Measurements from ENCODE around the gene MDH1B.
"Not testable (repeated sequence)": the region's sequence is repeated elsewhere in the genome, so short reads cannot be mapped to it uniquely, and the experiment has no call there.

MDH1B gene

GRCh38 chr2:206766057-206766930 is 1.2 kb upstream of the MDH1B start:
- DNase-seq: no peak

GRCh38 chr2:206764673-206765241 is 371 bp downstream of the MDH1B start:
- no peak for DNase-seq

GRCh38 chr2:206756816-206757215 is 8.3 kb downstream of the MDH1B start:
- no peak for DNase-seq

- no peak for DNase-seq
Observed at GRCh38 chr2:206740800-206741199, 24.3 kb downstream of the MDH1B start.

- DNase-seq: no peak
Observed at GRCh38 chr2:206739271-206739670, 25.9 kb downstream of the MDH1B start.

GRCh38 chr2:206736935-206737334 is 28.2 kb downstream of the MDH1B start:
- no peak for DNase-seq

- no peak for DNase-seq
Observed at GRCh38 chr2:206733341-206733740, 31.8 kb downstream of the MDH1B start.

- no peak for DNase-seq
Observed at GRCh38 chr2:206728277-206729199, 36.6 kb downstream of the MDH1B start.

GRCh38 chr2:206727287-206727686 is 37.8 kb downstream of the MDH1B start:
- no peak for DNase-seq

- no peak for DNase-seq
Observed at GRCh38 chr2:206723288-206723687, 41.8 kb downstream of the MDH1B start.

GRCh38 chr2:206721256-206721920 is 43.7 kb downstream of the MDH1B start:
- no peak for DNase-seq

- no peak for DNase-seq
Observed at GRCh38 chr2:206718296-206718695, 46.8 kb downstream of the MDH1B start, which contains the start of gene DYTN. TSS of gene DYTN (minus strand) at chr2:206718396. CDS start at chr2:206718279, 117 bp downstream.

- DNase-seq: no peak
Observed at GRCh38 chr2:206716623-206717022, 48.5 kb downstream of the MDH1B start.

GRCh38 chr2:206715183-206715582 is 49.9 kb downstream of the MDH1B start:
- not testable (repeated sequence) for DNase-seq

GRCh38 chr2:206713746-206714145 is 51.4 kb downstream of the MDH1B start:
- DNase-seq: no peak

- no peak for DNase-seq
Observed at GRCh38 chr2:206708286-206708685, 56.8 kb downstream of the MDH1B start.

GRCh38 chr2:206707164-206707701 is 57.9 kb downstream of the MDH1B start:
- DNase-seq: no peak

- DNase-seq: no peak
Observed at GRCh38 chr2:206701952-206702605, 63.0 kb downstream of the MDH1B start.

GRCh38 chr2:206700156-206700555 is 65.0 kb downstream of the MDH1B start:
- DNase-seq: peak; percentile 61

- DNase-seq: no peak
Observed at GRCh38 chr2:206698811-206699210, 66.3 kb downstream of the MDH1B start.

GRCh38 chr2:206696910-206697309 is 68.2 kb downstream of the MDH1B start:
- no peak for DNase-seq

Data from GDM1 (cell line).